ENCODE measurements around the gene HEBP1. TPM values are rescaled to one million over a fixed set of nuclear protein-coding genes. Genes with fewer than 3 reads are reported as not detected.
A peak's percentile ranks its signal among the peaks of the same experiment; 100 is the strongest.

HEBP1 gene, protein sequence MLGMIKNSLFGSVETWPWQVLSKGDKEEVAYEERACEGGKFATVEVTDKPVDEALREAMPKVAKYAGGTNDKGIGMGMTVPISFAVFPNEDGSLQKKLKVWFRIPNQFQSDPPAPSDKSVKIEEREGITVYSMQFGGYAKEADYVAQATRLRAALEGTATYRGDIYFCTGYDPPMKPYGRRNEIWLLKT
- total RNA-seq (10 to 100 TPM; 11.9 to 12.5 TPM), total RNA-seq (0.76 to 8.0 (median 2.8) reads per million in 172 experiments)
- 14.2 TPM for polyA plus RNA-seq (2013, experiment 1 of 2)
- polyA plus RNA-seq (2013, experiment 2 of 2): 14.0 TPM

DNA sequence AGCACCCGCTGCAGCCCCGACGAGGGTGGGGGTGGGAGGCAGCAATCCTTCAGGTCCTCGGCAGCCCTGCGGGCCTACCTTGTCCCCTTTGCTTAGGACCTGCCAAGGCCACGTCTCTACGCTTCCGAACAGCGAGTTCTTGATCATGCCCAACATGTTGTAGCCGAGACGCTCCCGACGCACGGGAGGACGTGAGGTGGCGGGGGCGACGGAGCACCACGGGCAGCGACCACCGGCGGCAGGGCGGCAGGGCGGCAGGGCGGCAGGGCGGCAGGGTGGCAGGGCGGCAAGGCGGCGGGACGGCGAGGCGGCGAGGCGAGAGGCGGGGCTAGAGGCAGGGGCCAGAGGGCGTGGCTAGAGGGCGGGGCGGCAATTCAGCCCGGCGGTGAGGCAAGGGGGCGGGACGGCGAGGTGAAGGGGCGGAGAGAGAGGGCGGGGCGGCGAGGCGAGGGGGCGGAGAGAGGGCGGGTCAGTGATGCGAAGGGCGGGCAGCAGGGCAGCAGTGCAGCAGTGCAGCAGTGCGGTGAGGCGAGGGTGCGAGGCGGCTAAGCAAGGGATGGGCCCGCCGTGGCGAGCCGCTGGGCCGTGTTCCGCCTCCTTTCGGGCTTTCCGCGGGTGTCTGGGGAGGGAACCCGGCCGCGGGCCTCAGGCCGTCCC is at the start of gene HEBP1:
TSS of gene HEBP1 (minus strand) at position 307 of the 657 bp plus-strand sequence. CDS start at position 156, 151 bp downstream.
- H3K27ac Mint-ChIP-seq: peak within 1 kb of the TSS; percentile 89
- H3K4me3 Mint-ChIP-seq: peak within 1 kb of the TSS; percentile 93
- H3K9me3 ChIP-seq (ENCODE audit: control insufficient read depth in 1 of 2, insufficient read depth in 1 of 2, low read length in 2 of 2): no peaks in the 10 kb centered on the region
- DNase-seq (peak; percentile 92 to 98 (median 96)), ATAC-seq (ENCODE audit: poor library complexity) (peak; percentile 87)
- H3K36me3 Mint-ChIP-seq (ENCODE audit: low read depth): peaks cover 14% of the 10 kb centered on the region
- peak within 1 kb of the TSS; percentile 32 to 45 for H3K27ac ChIP-seq (ENCODE audit: low read depth in 1 of 2, low read length in 2 of 2)
- peaks cover 0 to 3% of the 10 kb centered on the region in 2 experiments for H3K27me3 ChIP-seq (ENCODE audit: control insufficient read depth in 1 of 2, insufficient read depth in 2 of 2, low read length in 2 of 2)
- no peaks in the 10 kb centered on the region for H3K27me3 Mint-ChIP-seq
- TF ChIP-seq, protein P1, sequence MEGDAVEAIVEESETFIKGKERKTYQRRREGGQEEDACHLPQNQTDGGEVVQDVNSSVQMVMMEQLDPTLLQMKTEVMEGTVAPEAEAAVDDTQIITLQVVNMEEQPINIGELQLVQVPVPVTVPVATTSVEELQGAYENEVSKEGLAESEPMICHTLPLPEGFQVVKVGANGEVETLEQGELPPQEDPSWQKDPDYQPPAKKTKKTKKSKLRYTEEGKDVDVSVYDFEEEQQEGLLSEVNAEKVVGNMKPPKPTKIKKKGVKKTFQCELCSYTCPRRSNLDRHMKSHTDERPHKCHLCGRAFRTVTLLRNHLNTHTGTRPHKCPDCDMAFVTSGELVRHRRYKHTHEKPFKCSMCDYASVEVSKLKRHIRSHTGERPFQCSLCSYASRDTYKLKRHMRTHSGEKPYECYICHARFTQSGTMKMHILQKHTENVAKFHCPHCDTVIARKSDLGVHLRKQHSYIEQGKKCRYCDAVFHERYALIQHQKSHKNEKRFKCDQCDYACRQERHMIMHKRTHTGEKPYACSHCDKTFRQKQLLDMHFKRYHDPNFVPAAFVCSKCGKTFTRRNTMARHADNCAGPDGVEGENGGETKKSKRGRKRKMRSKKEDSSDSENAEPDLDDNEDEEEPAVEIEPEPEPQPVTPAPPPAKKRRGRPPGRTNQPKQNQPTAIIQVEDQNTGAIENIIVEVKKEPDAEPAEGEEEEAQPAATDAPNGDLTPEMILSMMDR (IDR thresholded peaks at IDR 0.05): no peak
- no peaks in the 10 kb centered on the region for H3K36me3 ChIP-seq (ENCODE audit: insufficient read depth, low read length)
- H3K4me3 ChIP-seq (ENCODE audit: low read length): peak within 1 kb of the TSS; percentile 95
- intact Hi-C loops (cut with DNase I, micrococcal nuclease): loop anchor here (2.0 to 10.0 kb wide), 5 partner anchors 101 to 1825 kb away; partner anchors contain the start of genes APOLD1 (in 2 of the 2), BORCS5 (in 1 of the 2) and SMIM10L1 (in 1 of the 2)
- peaks cover 29% of the 10 kb centered on the region for H3K4me1 ChIP-seq (ENCODE audit: insufficient read depth, low read length)
- H3K9me3 Mint-ChIP-seq: no peaks in the 10 kb centered on the region
- CTCF ChIA-PET: no interaction called here
- H3K4me1 Mint-ChIP-seq (ENCODE audit: low read depth): peaks cover 42% of the 10 kb centered on the region
- POLR2A ChIA-PET: interaction anchor here (0.7 to 1.4 kb wide), 3 partner anchors 44 to 274 kb away, joined by 3 to 12 read pairs (median 3); partner anchors contain the start of gene FAM234B

DNA sequence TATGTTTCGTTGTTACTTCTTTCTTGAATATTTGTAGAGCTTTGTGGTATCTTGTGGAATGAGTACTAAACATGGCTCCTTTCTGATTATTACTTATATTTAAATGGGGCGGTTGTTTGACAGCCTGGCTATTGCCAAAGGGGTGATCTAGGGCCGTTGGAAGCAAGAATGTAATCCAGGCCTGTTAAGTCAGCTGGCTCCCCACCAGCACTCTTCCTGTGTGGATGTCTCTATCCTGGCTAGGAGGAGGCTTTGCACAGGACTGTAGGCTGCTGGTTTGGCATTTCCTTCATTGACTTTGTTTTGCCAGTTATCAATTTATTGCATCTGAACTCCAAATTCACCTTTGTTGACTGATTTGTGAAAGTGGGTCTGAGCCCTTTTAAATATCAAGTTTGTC is 49.8 kb upstream of the HEBP1 start:
- Histone ChIP-seq H3K9me3 (ENCODE audit: control insufficient read depth in 1 of 2, insufficient read depth in 1 of 2, low read length in 2 of 2) (no peaks in the 10 kb centered on the region), H3K27ac (ENCODE audit: low read depth in 1 of 2, low read length in 2 of 2) (no peak overlapping the region), H3K27me3 (ENCODE audit: control insufficient read depth in 1 of 2, insufficient read depth in 2 of 2, low read length in 2 of 2) (no peaks in the 10 kb centered on the region), H3K4me1 (ENCODE audit: insufficient read depth, low read length) (peaks cover 2% of the 10 kb centered on the region), H3K36me3 (ENCODE audit: insufficient read depth, low read length) (no peaks in the 10 kb centered on the region), H3K4me3 (ENCODE audit: low read length) (no peak overlapping the region)
- TF ChIP-seq, protein P1 (IDR thresholded peaks at IDR 0.05): no peak
- Mint-ChIP-seq H3K27me3 (no peaks in the 10 kb centered on the region), H3K36me3 (ENCODE audit: low read depth) (peaks cover 2% of the 10 kb centered on the region), H3K4me1 (ENCODE audit: low read depth) (peaks cover 12% of the 10 kb centered on the region), H3K9me3 (peaks cover 2% of the 10 kb centered on the region), H3K27ac (no peak overlapping the region), H3K4me3 (no peak overlapping the region)
- intact Hi-C loops (cut with DNase I, micrococcal nuclease): no loop called here
- ChIA-PET POLR2A (no interaction called here), CTCF (interaction anchor here (0.6 kb wide), 1 partner anchor 320 kb away, joined by 5 read pairs; no protein-coding TSS in a partner anchor)
- DNase-seq (no peak), ATAC-seq (ENCODE audit: poor library complexity) (no peak)

DNA sequence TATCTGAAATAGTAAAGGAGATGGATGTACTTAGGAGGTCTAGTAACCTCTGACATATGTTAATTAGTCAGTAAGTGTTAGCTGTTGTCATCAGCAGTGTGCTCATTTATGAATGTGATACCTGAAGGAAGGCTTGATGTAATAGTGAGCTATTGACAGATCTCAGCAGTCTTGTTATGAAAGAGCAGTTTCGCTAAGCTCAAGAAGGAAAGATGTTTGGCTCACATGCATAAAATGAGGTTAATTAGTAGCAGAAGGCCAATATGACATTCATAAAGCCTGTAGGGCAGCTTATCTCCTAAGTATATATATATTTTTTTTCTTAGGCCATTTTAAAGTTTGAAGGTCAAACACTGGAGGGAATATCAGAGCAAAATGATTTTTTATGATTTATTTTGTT is 46.9 kb upstream of the HEBP1 start:
- no peaks in the 10 kb centered on the region for H3K27me3 Mint-ChIP-seq
- Histone ChIP-seq H3K36me3 (ENCODE audit: insufficient read depth, low read length) (no peaks in the 10 kb centered on the region), H3K27ac (ENCODE audit: low read depth in 1 of 2, low read length in 2 of 2) (no peak overlapping the region), H3K9me3 (ENCODE audit: control insufficient read depth in 1 of 2, insufficient read depth in 1 of 2, low read length in 2 of 2) (no peaks in the 10 kb centered on the region), H3K4me1 (ENCODE audit: insufficient read depth, low read length) (peaks cover 10% of the 10 kb centered on the region), H3K27me3 (ENCODE audit: control insufficient read depth in 1 of 2, insufficient read depth in 2 of 2, low read length in 2 of 2) (no peaks in the 10 kb centered on the region), H3K4me3 (ENCODE audit: low read length) (no peak overlapping the region)
- ChIA-PET CTCF (interaction anchor here (1.6 to 1.7 kb wide), 2 partner anchors 10 to 12 kb away, joined by 3 read pairs; no protein-coding TSS in a partner anchor), POLR2A (no interaction called here)
- ATAC-seq (ENCODE audit: poor library complexity): no peak
- peaks cover 14% of the 10 kb centered on the region for H3K4me1 Mint-ChIP-seq (ENCODE audit: low read depth)
- no peak for DNase-seq
- H3K27ac Mint-ChIP-seq: no peak overlapping the region
- H3K9me3 Mint-ChIP-seq: no peaks in the 10 kb centered on the region
- TF ChIP-seq, protein P1 (IDR thresholded peaks at IDR 0.05): no peak
- intact Hi-C loops (cut with DNase I, micrococcal nuclease): no loop called here
- no peaks in the 10 kb centered on the region for H3K36me3 Mint-ChIP-seq (ENCODE audit: low read depth)
- peak overlapping the region; percentile 22 for H3K4me3 Mint-ChIP-seq

All from CD4-positive, alpha-beta T cell (primary cell).